IPS-NIHi7 (cell line): ENCODE data around the gene WDCP.

Experiments used
- DNase-seq: peaks from one replicate; pipeline ENCODE4 v3.0.0; 2012; ENCODE audit warnings: mixed read lengths; ENCODE audit errors: extremely low spot score

The WDCP gene

GRCh38 chr2:23993736-23994269, 53.4 kb downstream of the WDCP start:
- no peak for DNase-seq

GRCh38 chr2:23992931-23993330, 54.3 kb downstream of the WDCP start:
- no peak for DNase-seq

DNA sequence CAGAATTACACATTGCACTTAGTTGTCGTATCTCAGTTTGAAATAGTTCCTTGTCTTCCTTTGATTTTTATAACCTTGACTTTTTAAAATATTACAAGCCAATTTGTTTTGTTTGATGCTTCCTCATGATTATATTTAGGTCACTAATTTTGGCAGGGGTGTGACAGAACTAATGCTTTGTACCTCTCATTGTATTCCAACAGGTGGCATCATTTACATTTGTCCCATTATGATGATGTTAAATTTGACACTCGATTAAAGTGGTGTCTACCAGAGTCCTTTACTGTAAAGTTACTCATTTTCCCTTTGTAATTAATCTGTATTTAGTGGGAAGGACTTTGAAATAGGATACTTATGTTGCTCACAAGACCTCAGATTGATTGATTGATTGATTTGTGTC, 58.8 kb downstream of the WDCP start:
- no peak for DNase-seq
